ENCODE results near the gene TCEAL4. TPM values are rescaled to one million over a fixed set of nuclear protein-coding genes. Genes with fewer than 3 reads are reported as not detected.

TCEAL4 gene
- total RNA-seq = 6.1 TPM in 2 replicates

- no peaks in the 10 kb centered on the region for H3K36me3 Mint-ChIP-seq (ENCODE audit: low read depth)
- peak within 1 kb of the TSS; percentile 79 for H3K4me3 Mint-ChIP-seq (ENCODE audit: low read depth)
- peaks cover 3% of the 10 kb centered on the region for H3K4me1 Mint-ChIP-seq (ENCODE audit: low read depth)
- H3K27ac Mint-ChIP-seq = no peak within 1 kb of the TSS
- intact Hi-C loops (cut with micrococcal nuclease) = no loop called here
- H3K9me3 Mint-ChIP-seq = peaks cover 7% of the 10 kb centered on the region
- H3K27me3 Mint-ChIP-seq (ENCODE audit: low read depth) = peaks cover 17% of the 10 kb centered on the region
- no peak for DNase-seq (ENCODE audit: low spot score)
Observed at GRCh38 chrX:103585411-103586313, at the start of gene TCEAL4. Gene TCEAL4 (plus strand): TSS chrX:103585515. CDS start chrX:103586676, 1,161 bp downstream.

- Mint-ChIP-seq H3K4me3 (ENCODE audit: low read depth) (no peak overlapping the region), H3K27me3 (ENCODE audit: low read depth) (no peaks in the 10 kb centered on the region), H3K27ac (no peak overlapping the region), H3K4me1 (ENCODE audit: low read depth) (peaks cover 4% of the 10 kb centered on the region), H3K9me3 (no peaks in the 10 kb centered on the region), H3K36me3 (ENCODE audit: low read depth) (no peaks in the 10 kb centered on the region)
- intact Hi-C loops (cut with micrococcal nuclease) = no loop called here
- no peak for DNase-seq (ENCODE audit: low spot score)
Observed at GRCh38 chrX:103536071-103536470, 49.2 kb upstream of the TCEAL4 start.

DNA sequence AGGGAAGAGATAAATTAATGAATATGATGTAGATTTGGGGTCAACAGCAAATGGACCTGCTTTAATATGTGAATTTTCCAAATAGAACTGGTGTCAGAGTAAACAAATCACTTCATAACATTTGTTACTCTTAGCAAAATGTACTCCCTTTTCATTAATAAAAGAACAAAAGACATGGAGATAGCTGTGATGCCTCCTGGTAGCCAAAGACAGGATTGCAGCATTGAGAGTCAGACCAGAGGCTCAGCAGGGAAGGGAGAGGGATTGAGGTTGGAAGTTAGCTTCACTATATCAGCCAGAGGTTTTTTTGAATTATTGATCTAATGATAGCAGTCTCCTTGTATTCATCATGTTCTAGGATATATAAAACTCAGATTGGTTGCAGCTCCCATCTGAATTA, 48.6 kb upstream of the TCEAL4 start:
- Mint-ChIP-seq H3K4me1 (ENCODE audit: low read depth) (peaks cover 4% of the 10 kb centered on the region), H3K27me3 (ENCODE audit: low read depth) (no peaks in the 10 kb centered on the region), H3K9me3 (no peaks in the 10 kb centered on the region), H3K36me3 (ENCODE audit: low read depth) (no peaks in the 10 kb centered on the region), H3K4me3 (ENCODE audit: low read depth) (no peak overlapping the region), H3K27ac (no peak overlapping the region)
- intact Hi-C loops (cut with micrococcal nuclease) = no loop called here
- DNase-seq (ENCODE audit: low spot score) = no peak

DNA sequence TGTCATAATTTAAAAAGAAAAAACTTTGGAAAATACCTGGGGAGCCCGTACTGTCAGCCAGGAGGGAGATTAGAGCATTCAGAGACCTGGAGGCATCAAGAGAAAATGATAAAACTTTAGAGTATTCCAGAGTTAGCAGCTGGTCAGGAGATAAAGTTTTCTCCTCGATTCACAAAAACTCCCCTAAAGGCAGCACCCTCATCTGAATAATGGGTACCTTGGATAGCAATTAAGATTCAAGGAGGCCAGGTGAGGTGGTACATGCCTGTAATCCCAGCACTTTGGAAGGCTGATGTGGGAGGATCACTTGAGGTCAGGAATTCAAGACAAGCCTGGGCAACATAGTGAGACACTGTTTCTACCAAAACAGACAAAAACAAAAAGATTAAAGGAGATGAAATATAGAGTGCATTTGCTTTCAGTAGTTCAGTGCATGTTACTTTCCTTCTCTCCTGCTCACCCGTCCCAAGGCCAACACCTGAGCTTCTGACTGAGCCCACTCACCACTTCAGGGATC, 47.4 kb upstream of the TCEAL4 start:
- Mint-ChIP-seq H3K27me3 (ENCODE audit: low read depth) (no peaks in the 10 kb centered on the region), H3K9me3 (no peaks in the 10 kb centered on the region), H3K27ac (no peak overlapping the region), H3K4me1 (ENCODE audit: low read depth) (peaks cover 4% of the 10 kb centered on the region), H3K36me3 (ENCODE audit: low read depth) (no peaks in the 10 kb centered on the region), H3K4me3 (ENCODE audit: low read depth) (no peak overlapping the region)
- intact Hi-C loops (cut with micrococcal nuclease) = no loop called here
- no peak for DNase-seq (ENCODE audit: low spot score)

GRCh38 chrX:103538728-103539127, 46.6 kb upstream of the TCEAL4 start:
- Mint-ChIP-seq H3K27ac (no peak overlapping the region), H3K4me3 (ENCODE audit: low read depth) (no peak overlapping the region), H3K27me3 (ENCODE audit: low read depth) (no peaks in the 10 kb centered on the region), H3K36me3 (ENCODE audit: low read depth) (no peaks in the 10 kb centered on the region), H3K4me1 (ENCODE audit: low read depth) (peaks cover 1% of the 10 kb centered on the region), H3K9me3 (no peaks in the 10 kb centered on the region)
- no peak for DNase-seq (ENCODE audit: low spot score)
- intact Hi-C loops (cut with micrococcal nuclease) = no loop called here

- DNase-seq (ENCODE audit: low spot score) = no peak
- Mint-ChIP-seq H3K36me3 (ENCODE audit: low read depth) (no peaks in the 10 kb centered on the region), H3K4me3 (ENCODE audit: low read depth) (no peak overlapping the region), H3K9me3 (no peaks in the 10 kb centered on the region), H3K4me1 (ENCODE audit: low read depth) (no peaks in the 10 kb centered on the region), H3K27ac (no peak overlapping the region), H3K27me3 (ENCODE audit: low read depth) (no peaks in the 10 kb centered on the region)
- intact Hi-C loops (cut with micrococcal nuclease) = no loop called here
Observed at GRCh38 chrX:103539695-103540094, 45.6 kb upstream of the TCEAL4 start.

GRCh38 chrX:103540145-103540544, 45.2 kb upstream of the TCEAL4 start:
- Mint-ChIP-seq H3K4me1 (ENCODE audit: low read depth) (no peaks in the 10 kb centered on the region), H3K27me3 (ENCODE audit: low read depth) (no peaks in the 10 kb centered on the region), H3K9me3 (no peaks in the 10 kb centered on the region), H3K4me3 (ENCODE audit: low read depth) (no peak overlapping the region), H3K27ac (no peak overlapping the region), H3K36me3 (ENCODE audit: low read depth) (no peaks in the 10 kb centered on the region)
- intact Hi-C loops (cut with micrococcal nuclease) = no loop called here
- no peak for DNase-seq (ENCODE audit: low spot score)

DNA sequence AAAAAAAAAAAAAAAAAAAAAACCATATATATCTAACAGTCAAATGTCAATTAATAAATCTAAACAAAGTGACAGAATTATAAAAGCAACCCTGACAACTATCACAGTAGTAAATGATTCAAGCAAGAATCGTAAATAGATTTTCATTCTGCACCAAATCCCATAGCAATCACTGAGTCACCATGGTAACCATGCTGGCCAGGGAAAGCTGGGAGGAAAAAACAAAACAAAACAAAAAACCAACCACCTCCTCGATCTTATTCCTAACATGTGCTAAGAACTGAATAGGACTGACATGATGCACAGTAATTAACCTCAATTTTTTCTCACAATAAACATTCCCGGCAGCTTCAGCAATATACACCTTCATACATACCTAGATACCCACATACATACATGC, 35.4 kb upstream of the TCEAL4 start:
- H3K4me1 Mint-ChIP-seq (ENCODE audit: low read depth) = peaks cover 3% of the 10 kb centered on the region
- intact Hi-C loops (cut with micrococcal nuclease) = no loop called here
- H3K36me3 Mint-ChIP-seq (ENCODE audit: low read depth) = no peaks in the 10 kb centered on the region

DNA sequence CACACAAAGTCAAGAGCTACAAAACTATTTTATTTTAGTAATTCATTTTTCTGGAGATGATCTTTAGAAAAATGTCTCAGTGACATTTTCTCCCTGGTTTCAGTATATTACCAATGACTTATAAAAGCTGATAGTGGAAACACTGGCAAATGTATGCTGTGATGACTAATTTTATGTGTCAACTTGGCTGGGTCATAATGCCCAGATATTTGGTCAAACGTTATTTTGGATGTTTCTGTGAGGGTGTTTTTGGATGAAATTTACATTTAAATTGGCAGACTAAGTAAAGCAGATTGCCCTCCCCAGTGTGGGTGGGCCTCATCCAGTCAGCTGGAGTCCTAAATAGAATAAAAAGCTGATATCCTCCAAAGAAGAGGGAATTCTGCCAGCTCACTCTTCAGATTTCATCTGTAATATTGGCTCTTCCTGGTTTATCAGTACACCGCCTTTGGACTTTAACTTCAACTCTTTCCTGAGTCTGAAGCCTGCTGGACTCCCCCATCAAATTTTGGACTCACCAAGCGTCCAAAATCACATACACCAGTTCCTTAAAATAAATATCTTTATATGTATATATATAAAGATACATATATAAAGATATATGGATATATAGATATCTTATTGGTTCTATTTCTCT, 34.8 kb upstream of the TCEAL4 start:
- Mint-ChIP-seq H3K4me1 (ENCODE audit: low read depth) (peaks cover 5% of the 10 kb centered on the region), H3K9me3 (no peaks in the 10 kb centered on the region), H3K27ac (no peak overlapping the region), H3K4me3 (ENCODE audit: low read depth) (no peak overlapping the region), H3K36me3 (ENCODE audit: low read depth) (no peaks in the 10 kb centered on the region), H3K27me3 (ENCODE audit: low read depth) (no peaks in the 10 kb centered on the region)
- intact Hi-C loops (cut with micrococcal nuclease) = no loop called here
- DNase-seq (ENCODE audit: low spot score) = no peak

More for the DNA sequence above, 35.4 kb upstream of the TCEAL4 start:
- H3K9me3 Mint-ChIP-seq = no peaks in the 10 kb centered on the region
- no peak overlapping the region for H3K27ac Mint-ChIP-seq
- DNase-seq (ENCODE audit: low spot score) = no peak
- H3K4me3 Mint-ChIP-seq (ENCODE audit: low read depth) = no peak overlapping the region
- H3K27me3 Mint-ChIP-seq (ENCODE audit: low read depth) = no peaks in the 10 kb centered on the region

DNA sequence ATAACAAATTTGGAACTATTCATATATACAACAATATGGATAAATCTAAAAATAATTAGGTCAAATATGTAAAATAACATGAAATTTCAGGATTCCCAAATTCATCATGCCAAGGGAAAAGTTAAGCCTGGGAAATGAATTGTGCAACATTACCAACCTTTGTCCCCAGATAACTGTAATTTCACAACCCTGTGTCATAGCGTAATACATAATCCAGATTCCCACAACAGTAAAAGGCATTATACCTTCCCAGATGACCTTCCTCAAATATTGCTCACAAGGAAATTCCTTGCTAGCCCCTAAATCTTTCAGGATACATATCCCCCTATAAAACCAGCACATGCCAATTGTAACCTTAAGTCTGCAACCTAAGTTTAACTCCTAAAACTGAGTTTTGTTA, 33.1 kb upstream of the TCEAL4 start:
- H3K4me1 Mint-ChIP-seq (ENCODE audit: low read depth) = peaks cover 5% of the 10 kb centered on the region
- no peak overlapping the region for H3K4me3 Mint-ChIP-seq (ENCODE audit: low read depth)
- intact Hi-C loops (cut with micrococcal nuclease) = no loop called here
- H3K36me3 Mint-ChIP-seq (ENCODE audit: low read depth) = no peaks in the 10 kb centered on the region
- DNase-seq (ENCODE audit: low spot score) = no peak
- H3K9me3 Mint-ChIP-seq = no peaks in the 10 kb centered on the region
- H3K27me3 Mint-ChIP-seq (ENCODE audit: low read depth) = peaks cover 4% of the 10 kb centered on the region
- H3K27ac Mint-ChIP-seq = no peak overlapping the region

- peaks cover 5% of the 10 kb centered on the region for H3K4me1 Mint-ChIP-seq (ENCODE audit: low read depth)
- peak; percentile 52 for DNase-seq (ENCODE audit: low spot score)
- intact Hi-C loops (cut with micrococcal nuclease) = no loop called here
- no peaks in the 10 kb centered on the region for H3K36me3 Mint-ChIP-seq (ENCODE audit: low read depth)
- no peaks in the 10 kb centered on the region for H3K9me3 Mint-ChIP-seq
- peak overlapping the region; percentile 89 for H3K4me3 Mint-ChIP-seq (ENCODE audit: low read depth)
- peaks cover 6% of the 10 kb centered on the region for H3K27me3 Mint-ChIP-seq (ENCODE audit: low read depth)
- H3K27ac Mint-ChIP-seq = peak overlapping the region; percentile 87
Observed at GRCh38 chrX:103554687-103555424, 30.5 kb upstream of the TCEAL4 start.

- Mint-ChIP-seq H3K27ac (no peak overlapping the region), H3K4me3 (ENCODE audit: low read depth) (no peak overlapping the region), H3K4me1 (ENCODE audit: low read depth) (peaks cover 5% of the 10 kb centered on the region), H3K27me3 (ENCODE audit: low read depth) (peaks cover 11% of the 10 kb centered on the region), H3K36me3 (ENCODE audit: low read depth) (no peaks in the 10 kb centered on the region), H3K9me3 (no peaks in the 10 kb centered on the region)
- DNase-seq (ENCODE audit: low spot score) = no peak
- intact Hi-C loops (cut with micrococcal nuclease) = no loop called here
Observed at GRCh38 chrX:103556963-103557612, 28.2 kb upstream of the TCEAL4 start.

Data from activated T-helper 2 cell treated with anti-CD3 and anti-CD28 coated beads, Interferon-gamma antibody, Interleukin-2, Interleukin-4, amounts not matched to agents 10 μg/mL and 5 μg/mL and 100 μg/mL, durations not matched to agents 14 hours and 24 hours and 36 hours (primary cell).